ENCODE measurements around the gene NUCB2. TPM values are rescaled to one million over a fixed set of nuclear protein-coding genes. Genes with fewer than 3 reads are reported as not detected.

NUCB2 gene
- total RNA-seq, 1 experiment from 2014 or later, result 39.6 TPM

DNA sequence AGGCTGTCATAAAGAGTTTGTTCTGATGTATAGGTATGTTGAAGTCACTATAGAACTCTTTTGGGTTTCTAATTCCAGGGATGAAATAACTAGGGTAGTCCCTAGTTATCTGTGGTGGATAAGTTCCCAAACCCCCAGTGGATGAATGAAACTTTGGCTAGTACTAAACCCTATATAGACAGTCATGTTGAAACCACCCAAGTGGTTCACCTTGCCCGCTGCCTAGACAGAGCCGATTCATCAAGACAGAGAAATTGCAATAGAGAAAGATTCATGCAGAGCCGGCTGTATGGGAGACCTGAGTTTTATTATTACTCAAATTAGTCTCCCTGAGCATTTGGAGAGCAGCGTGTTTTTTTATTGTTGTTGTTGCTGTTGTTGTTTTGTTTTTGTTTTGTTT is 23.8 kb upstream of the NUCB2 start:
- CTCF ChIA-PET, result no interaction called here
- Histone ChIP-seq H3K4me1 (ENCODE audit: insufficient read depth, low read length, poor library complexity, severe bottlenecking) (no peaks in the 10 kb centered on the region), H3K36me3 (ENCODE audit: insufficient read depth, low read length, poor library complexity, severe bottlenecking) (no peaks in the 10 kb centered on the region), H3K9me3 (ENCODE audit: low read depth, low read length, poor library complexity, severe bottlenecking) (no peaks in the 10 kb centered on the region), H3K27me3 (replicated peaks; ENCODE audit: insufficient read depth, low read depth, low read length, poor library complexity) (no peaks in the 10 kb centered on the region), H3K4me3 (ENCODE audit: low read depth, low read length, poor library complexity, severe bottlenecking) (no peak overlapping the region), H3K27ac (ENCODE audit: low read depth, low read length, poor library complexity, severe bottlenecking) (no peak overlapping the region)
- intact Hi-C loops (cut with micrococcal nuclease; ENCODE audit: unreplicated experiment), result no loop called here
- POLR2A ChIA-PET (ENCODE audit: low non-redundant PET), result no interaction called here
- no TSS peak for BruUV-seq (replicated peaks)
- TF ChIP-seq, protein P1, sequence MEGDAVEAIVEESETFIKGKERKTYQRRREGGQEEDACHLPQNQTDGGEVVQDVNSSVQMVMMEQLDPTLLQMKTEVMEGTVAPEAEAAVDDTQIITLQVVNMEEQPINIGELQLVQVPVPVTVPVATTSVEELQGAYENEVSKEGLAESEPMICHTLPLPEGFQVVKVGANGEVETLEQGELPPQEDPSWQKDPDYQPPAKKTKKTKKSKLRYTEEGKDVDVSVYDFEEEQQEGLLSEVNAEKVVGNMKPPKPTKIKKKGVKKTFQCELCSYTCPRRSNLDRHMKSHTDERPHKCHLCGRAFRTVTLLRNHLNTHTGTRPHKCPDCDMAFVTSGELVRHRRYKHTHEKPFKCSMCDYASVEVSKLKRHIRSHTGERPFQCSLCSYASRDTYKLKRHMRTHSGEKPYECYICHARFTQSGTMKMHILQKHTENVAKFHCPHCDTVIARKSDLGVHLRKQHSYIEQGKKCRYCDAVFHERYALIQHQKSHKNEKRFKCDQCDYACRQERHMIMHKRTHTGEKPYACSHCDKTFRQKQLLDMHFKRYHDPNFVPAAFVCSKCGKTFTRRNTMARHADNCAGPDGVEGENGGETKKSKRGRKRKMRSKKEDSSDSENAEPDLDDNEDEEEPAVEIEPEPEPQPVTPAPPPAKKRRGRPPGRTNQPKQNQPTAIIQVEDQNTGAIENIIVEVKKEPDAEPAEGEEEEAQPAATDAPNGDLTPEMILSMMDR (conservative IDR thresholded peaks at IDR 0.05; ENCODE audit: low read depth, low read length), result no peak
- no peak for DNase-seq (ENCODE audit: low spot score)

- DNase-seq (ENCODE audit: low spot score), result peak; percentile 17
- no peaks in the 10 kb centered on the region for H3K9me3 ChIP-seq (ENCODE audit: low read depth, low read length, poor library complexity, severe bottlenecking)
- H3K27me3 ChIP-seq (replicated peaks; ENCODE audit: insufficient read depth, low read depth, low read length, poor library complexity), result no peaks in the 10 kb centered on the region
- no peak overlapping the region for H3K27ac ChIP-seq (ENCODE audit: low read depth, low read length, poor library complexity, severe bottlenecking)
- H3K4me1 ChIP-seq (ENCODE audit: insufficient read depth, low read length, poor library complexity, severe bottlenecking), result no peaks in the 10 kb centered on the region
- H3K4me3 ChIP-seq (ENCODE audit: low read depth, low read length, poor library complexity, severe bottlenecking), result no peak overlapping the region
- TF ChIP-seq, protein P1 (conservative IDR thresholded peaks at IDR 0.05; ENCODE audit: low read depth, low read length), result no peak
- TF ChIP-seq EZH2 (IDR thresholded peaks at IDR 0.05; ENCODE audit: borderline replicate concordance, low read depth, low read length, poor library complexity, severe bottlenecking), result no peak
- no peaks in the 10 kb centered on the region for H3K36me3 ChIP-seq (ENCODE audit: insufficient read depth, low read length, poor library complexity, severe bottlenecking)
- intact Hi-C loops (cut with micrococcal nuclease; ENCODE audit: unreplicated experiment), result no loop called here
- POLR2A ChIA-PET (ENCODE audit: low non-redundant PET), result no interaction called here
- no TSS peak for BruUV-seq (replicated peaks)
- CTCF ChIA-PET, result no interaction called here
Observed at GRCh38 chr11:17256512-17256911, 20.0 kb upstream of the NUCB2 start.

DNA sequence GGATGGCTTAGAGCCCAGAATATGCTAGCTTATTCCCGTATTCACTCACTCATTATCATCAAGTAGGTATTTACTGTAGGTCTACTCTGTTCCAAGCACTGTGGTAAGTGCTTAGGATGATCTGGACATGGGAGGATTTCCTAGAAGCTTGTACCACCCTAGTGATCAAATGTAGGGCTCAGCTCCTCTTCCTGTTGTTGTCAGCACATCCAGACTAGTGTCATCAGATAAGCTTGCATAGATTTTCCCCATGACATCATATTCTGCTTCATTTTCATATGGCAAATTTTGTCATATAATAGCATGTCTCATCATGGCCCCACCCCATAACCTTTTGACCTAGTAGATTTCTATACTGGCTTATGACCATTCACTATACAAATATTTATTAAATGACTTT is 19.3 kb upstream of the NUCB2 start:
- POLR2A ChIA-PET (ENCODE audit: low non-redundant PET), result interaction anchor here (0.6 kb wide), 1 partner anchor 121 kb away, joined by 5 read pairs; no protein-coding TSS in a partner anchor
- CTCF ChIA-PET, result no interaction called here
- Histone ChIP-seq H3K4me3 (ENCODE audit: low read depth, low read length, poor library complexity, severe bottlenecking) (no peak overlapping the region), H3K9me3 (ENCODE audit: low read depth, low read length, poor library complexity, severe bottlenecking) (no peaks in the 10 kb centered on the region), H3K36me3 (ENCODE audit: insufficient read depth, low read length, poor library complexity, severe bottlenecking) (no peaks in the 10 kb centered on the region), H3K27me3 (replicated peaks; ENCODE audit: insufficient read depth, low read depth, low read length, poor library complexity) (no peaks in the 10 kb centered on the region), H3K27ac (ENCODE audit: low read depth, low read length, poor library complexity, severe bottlenecking) (no peak overlapping the region), H3K4me1 (ENCODE audit: insufficient read depth, low read length, poor library complexity, severe bottlenecking) (no peaks in the 10 kb centered on the region)
- no TSS peak for BruUV-seq (replicated peaks)
- TF ChIP-seq EZH2 (IDR thresholded peaks at IDR 0.05; ENCODE audit: borderline replicate concordance, low read depth, low read length, poor library complexity, severe bottlenecking), result no peak
- TF ChIP-seq, protein P1 (conservative IDR thresholded peaks at IDR 0.05; ENCODE audit: low read depth, low read length), result no peak
- intact Hi-C loops (cut with micrococcal nuclease; ENCODE audit: unreplicated experiment), result no loop called here
- no peak for DNase-seq (ENCODE audit: low spot score)
